Measurements from ENCODE around the gene OSGEP. TPM values are rescaled to one million over a fixed set of nuclear protein-coding genes. Genes with fewer than 3 reads are reported as not detected.

OSGEP gene
- total RNA-seq, 1 donor from 2014 or later = 46.1 TPM

GRCh38 chr14:20469890-20470602 lies 15.4 kb upstream of the OSGEP start:
- Mint-ChIP-seq H3K27me3 (ENCODE audit: unreplicated experiment) (peaks cover 19% of the 10 kb centered on the region), H3K27ac (ENCODE audit: unreplicated experiment) (peak overlapping the region; percentile 90), H3K4me1 (ENCODE audit: unreplicated experiment) (peaks cover 52% of the 10 kb centered on the region), H3K9me3 (ENCODE audit: unreplicated experiment) (no peaks in the 10 kb centered on the region), H3K36me3 (ENCODE audit: low read depth, unreplicated experiment) (peaks cover 46% of the 10 kb centered on the region), H3K4me3 (ENCODE audit: unreplicated experiment) (peak overlapping the region; percentile 99)
- DNase-seq (ENCODE audit: low spot score) = peak; percentile 19
- no peak for TF ChIP-seq CTCF (IDR thresholded peaks at IDR 0.05; ENCODE audit: unreplicated experiment)

GRCh38 chr14:20469242-20469889 lies 14.8 kb upstream of the OSGEP start, which contains the start of gene PNP:
TSS of gene PNP (plus strand) at chr14:20469406. CDS start at chr14:20469525, 119 bp downstream.
- no peaks in the 10 kb centered on the region for H3K9me3 Mint-ChIP-seq (ENCODE audit: unreplicated experiment)
- H3K36me3 Mint-ChIP-seq (ENCODE audit: low read depth, unreplicated experiment) = peaks cover 39% of the 10 kb centered on the region
- peaks cover 45% of the 10 kb centered on the region for H3K4me1 Mint-ChIP-seq (ENCODE audit: unreplicated experiment)
- TF ChIP-seq CTCF (IDR thresholded peaks at IDR 0.05; ENCODE audit: unreplicated experiment) = no peak
- H3K4me3 Mint-ChIP-seq (ENCODE audit: unreplicated experiment) = peak within 1 kb of the TSS; percentile 99
- H3K27me3 Mint-ChIP-seq (ENCODE audit: unreplicated experiment) = peaks cover 15% of the 10 kb centered on the region
- DNase-seq (ENCODE audit: low spot score) = peak; percentile 87
- H3K27ac Mint-ChIP-seq (ENCODE audit: unreplicated experiment) = peak within 1 kb of the TSS; percentile 90

- DNase-seq (ENCODE audit: low spot score) = peak; percentile 31
- Mint-ChIP-seq H3K4me1 (ENCODE audit: unreplicated experiment) (peaks cover 40% of the 10 kb centered on the region), H3K4me3 (ENCODE audit: unreplicated experiment) (peak overlapping the region; percentile 99), H3K27me3 (ENCODE audit: unreplicated experiment) (peaks cover 15% of the 10 kb centered on the region), H3K36me3 (ENCODE audit: low read depth, unreplicated experiment) (peaks cover 34% of the 10 kb centered on the region), H3K27ac (ENCODE audit: unreplicated experiment) (peak overlapping the region; percentile 90), H3K9me3 (ENCODE audit: unreplicated experiment) (no peaks in the 10 kb centered on the region)
- no peak for TF ChIP-seq CTCF (IDR thresholded peaks at IDR 0.05; ENCODE audit: unreplicated experiment)
Measured at GRCh38 chr14:20468764-20469241, 14.2 kb upstream of the OSGEP start.

GRCh38 chr14:20461225-20462141 lies 6.9 kb upstream of the OSGEP start, which contains the start of gene PIP4P1:
TSS of gene PIP4P1 (minus strand) at chr14:20461434. CDS start at chr14:20461325, 109 bp downstream.
- Mint-ChIP-seq H3K4me3 (ENCODE audit: unreplicated experiment) (peak within 1 kb of the TSS; percentile 96), H3K27ac (ENCODE audit: unreplicated experiment) (peak within 1 kb of the TSS; percentile 95), H3K9me3 (ENCODE audit: unreplicated experiment) (no peaks in the 10 kb centered on the region), H3K27me3 (ENCODE audit: unreplicated experiment) (peaks cover 15% of the 10 kb centered on the region), H3K36me3 (ENCODE audit: low read depth, unreplicated experiment) (peaks cover 32% of the 10 kb centered on the region), H3K4me1 (ENCODE audit: unreplicated experiment) (peaks cover 23% of the 10 kb centered on the region)
- peak; percentile 96 for DNase-seq (ENCODE audit: low spot score)
- no peak for TF ChIP-seq CTCF (IDR thresholded peaks at IDR 0.05; ENCODE audit: unreplicated experiment)
